ENCODE results near the gene DIS3L2.
"Not testable (repeated sequence)": the region's sequence is repeated elsewhere in the genome, so short reads cannot be mapped to it uniquely, and the experiment has no call there.

The DIS3L2 gene

GRCh38 chr2:232374356-232374755 is 412.8 kb downstream of the DIS3L2 start:
- DNase-seq (ENCODE audit: extremely low spot score) = no peak
- TF ChIP-seq CTCF (IDR thresholded peaks at IDR 0.05; ENCODE audit: control extremely low read depth, extremely low read depth, low read depth, missing control alignments) = no peak
- POLR2A ChIA-PET = no interaction called here
- CTCF ChIA-PET = interaction anchor here (1.1 to 1.5 kb wide), 2 partner anchors 33 to 65 kb away, joined by 3 to 4 read pairs; no protein-coding TSS in a partner anchor

GRCh38 chr2:232375164-232375563 is 413.7 kb downstream of the DIS3L2 start:
- no peak for TF ChIP-seq CTCF (IDR thresholded peaks at IDR 0.05; ENCODE audit: control extremely low read depth, extremely low read depth, low read depth, missing control alignments)
- no peak for DNase-seq (ENCODE audit: extremely low spot score)
- CTCF ChIA-PET = interaction anchor here (1.1 kb wide), 1 partner anchor 65 kb away, joined by 4 read pairs; no protein-coding TSS in a partner anchor
- POLR2A ChIA-PET = no interaction called here

- no peak for TF ChIP-seq CTCF (IDR thresholded peaks at IDR 0.05; ENCODE audit: control extremely low read depth, extremely low read depth, low read depth, missing control alignments)
- no peak for DNase-seq (ENCODE audit: extremely low spot score)
- ChIA-PET CTCF (no interaction called here), POLR2A (no interaction called here)
Observed at GRCh38 chr2:232376260-232376659, 414.7 kb downstream of the DIS3L2 start.

GRCh38 chr2:232376713-232377112 is 415.2 kb downstream of the DIS3L2 start:
- no peak for DNase-seq (ENCODE audit: extremely low spot score)
- ChIA-PET POLR2A (no interaction called here), CTCF (interaction anchor here (1.3 kb wide), 1 partner anchor 35 kb away, joined by 3 read pairs; no protein-coding TSS in a partner anchor)
- no peak for TF ChIP-seq CTCF (IDR thresholded peaks at IDR 0.05; ENCODE audit: control extremely low read depth, extremely low read depth, low read depth, missing control alignments)

GRCh38 chr2:232377319-232377718 is 415.8 kb downstream of the DIS3L2 start:
- no peak for DNase-seq (ENCODE audit: extremely low spot score)
- ChIA-PET POLR2A (no interaction called here), CTCF (interaction anchor here (1.3 kb wide), 1 partner anchor 36 kb away, joined by 3 read pairs; no protein-coding TSS in a partner anchor)
- TF ChIP-seq CTCF (IDR thresholded peaks at IDR 0.05; ENCODE audit: control extremely low read depth, extremely low read depth, low read depth, missing control alignments) = no peak

GRCh38 chr2:232377841-232378734 is 416.6 kb downstream of the DIS3L2 start:
- ChIA-PET CTCF (interaction anchor here (1.3 kb wide), 1 partner anchor 37 kb away, joined by 3 read pairs; no protein-coding TSS in a partner anchor), POLR2A (no interaction called here)
- DNase-seq (ENCODE audit: extremely low spot score) = no peak
- TF ChIP-seq CTCF (IDR thresholded peaks at IDR 0.05; ENCODE audit: control extremely low read depth, extremely low read depth, low read depth, missing control alignments) = no peak

GRCh38 chr2:232378735-232379151 is 417.2 kb downstream of the DIS3L2 start, which contains the start of gene ALPP:
ALPP (plus strand) TSS chr2:232378751; CDS start chr2:232378803, 52 bp downstream.
- DNase-seq (ENCODE audit: extremely low spot score); CTCF ChIA-PET; POLR2A ChIA-PET: not testable (repeated sequence)

- POLR2A ChIA-PET = not testable (repeated sequence)
Observed at GRCh38 chr2:232379610-232380590, 418.4 kb downstream of the DIS3L2 start.

More at GRCh38 chr2:232379610-232380590, 418.4 kb downstream of the DIS3L2 start:
- CTCF ChIA-PET; DNase-seq (ENCODE audit: extremely low spot score): not testable (repeated sequence)
